GM12875 (cell line): Measurements from ENCODE around the gene DND1.
"Not testable (repeated sequence)": the region's sequence is repeated elsewhere in the genome, so short reads cannot be mapped to it uniquely, and the experiment has no call there.

ENCODE experiments used
- H3K4me3 ChIP-seq: one replicate; pipeline ENCODE4 v1.5.1; 2011; ENCODE audit warnings: low read depth, low read length, control low read depth
- TF ChIP-seq, protein P1 (sequence below): IDR thresholded peaks from 2 replicates; pipeline ENCODE4 v1.5.1; 2011; ENCODE audit warnings: low read depth, mild to moderate bottlenecking, control low read depth, inconsistent platforms, low read length, moderate library complexity, borderline replicate concordance; ENCODE audit not compliant: insufficient read depth

Gene DND1

DNA sequence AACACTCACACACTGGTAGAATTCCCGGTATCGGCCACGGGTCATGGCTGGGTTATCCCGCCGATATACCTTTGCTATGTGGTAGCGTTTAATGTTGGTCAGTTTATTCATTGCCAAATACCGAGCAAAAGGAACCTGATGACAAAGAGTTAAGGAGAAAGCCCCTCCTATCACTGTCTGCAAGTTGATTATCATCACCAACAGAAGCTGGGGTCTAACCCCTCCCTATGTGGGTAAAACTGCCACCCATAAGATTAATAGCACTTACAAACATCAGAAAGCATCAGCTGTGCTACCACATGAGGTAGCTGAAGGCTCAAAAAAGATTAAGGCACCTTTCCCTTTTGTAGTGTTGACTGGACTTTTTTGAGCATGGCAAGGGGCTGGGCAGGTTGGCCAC is 5.6 kb upstream of the DND1 start:
- H3K4me3 ChIP-seq, result no peak overlapping the region
- TF ChIP-seq, protein P1, sequence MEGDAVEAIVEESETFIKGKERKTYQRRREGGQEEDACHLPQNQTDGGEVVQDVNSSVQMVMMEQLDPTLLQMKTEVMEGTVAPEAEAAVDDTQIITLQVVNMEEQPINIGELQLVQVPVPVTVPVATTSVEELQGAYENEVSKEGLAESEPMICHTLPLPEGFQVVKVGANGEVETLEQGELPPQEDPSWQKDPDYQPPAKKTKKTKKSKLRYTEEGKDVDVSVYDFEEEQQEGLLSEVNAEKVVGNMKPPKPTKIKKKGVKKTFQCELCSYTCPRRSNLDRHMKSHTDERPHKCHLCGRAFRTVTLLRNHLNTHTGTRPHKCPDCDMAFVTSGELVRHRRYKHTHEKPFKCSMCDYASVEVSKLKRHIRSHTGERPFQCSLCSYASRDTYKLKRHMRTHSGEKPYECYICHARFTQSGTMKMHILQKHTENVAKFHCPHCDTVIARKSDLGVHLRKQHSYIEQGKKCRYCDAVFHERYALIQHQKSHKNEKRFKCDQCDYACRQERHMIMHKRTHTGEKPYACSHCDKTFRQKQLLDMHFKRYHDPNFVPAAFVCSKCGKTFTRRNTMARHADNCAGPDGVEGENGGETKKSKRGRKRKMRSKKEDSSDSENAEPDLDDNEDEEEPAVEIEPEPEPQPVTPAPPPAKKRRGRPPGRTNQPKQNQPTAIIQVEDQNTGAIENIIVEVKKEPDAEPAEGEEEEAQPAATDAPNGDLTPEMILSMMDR, result no peak

DNA sequence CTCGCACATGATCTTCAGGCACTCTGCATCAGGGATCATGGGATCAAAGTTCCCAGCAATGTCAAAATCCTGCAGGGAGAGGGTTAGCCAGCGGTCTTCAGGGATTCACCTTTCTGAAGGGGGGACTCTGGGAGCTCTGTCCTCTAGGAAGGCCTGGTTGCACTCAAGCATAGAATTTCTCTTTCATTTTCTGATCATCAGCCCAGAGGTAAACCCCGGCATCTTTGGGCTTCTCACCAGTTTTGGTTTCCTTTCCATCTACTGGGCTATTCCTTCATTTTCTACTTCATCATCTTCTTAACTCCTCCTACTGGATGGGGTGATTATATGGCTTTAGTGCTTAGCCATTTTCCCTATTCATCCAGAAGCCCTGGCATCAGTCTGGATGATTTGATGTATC is 4.6 kb upstream of the DND1 start:
- no peak overlapping the region for H3K4me3 ChIP-seq
- TF ChIP-seq, protein P1, result no peak

DNA sequence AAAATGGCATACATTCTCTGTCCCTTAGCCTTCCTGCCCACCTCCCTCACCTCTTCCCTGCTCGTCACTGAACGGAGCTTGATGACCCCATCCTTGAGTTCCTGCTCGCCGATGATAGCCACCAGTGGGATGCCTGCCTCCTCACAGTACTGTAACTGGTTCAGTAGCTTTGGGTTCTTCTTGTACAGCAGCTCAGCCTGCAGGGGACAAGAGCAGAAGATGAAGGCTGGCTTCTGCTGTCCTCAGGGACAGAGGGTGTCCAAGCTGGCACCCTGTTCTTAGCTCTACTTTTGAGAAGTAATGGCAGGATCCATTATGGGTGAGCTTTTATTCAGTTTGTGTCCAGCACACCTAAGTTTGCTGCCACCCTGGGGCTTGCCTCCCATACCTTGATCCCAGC is 1.3 kb upstream of the DND1 start:
- H3K4me3 ChIP-seq, result no peak overlapping the region
- TF ChIP-seq, protein P1, result no peak

DNA sequence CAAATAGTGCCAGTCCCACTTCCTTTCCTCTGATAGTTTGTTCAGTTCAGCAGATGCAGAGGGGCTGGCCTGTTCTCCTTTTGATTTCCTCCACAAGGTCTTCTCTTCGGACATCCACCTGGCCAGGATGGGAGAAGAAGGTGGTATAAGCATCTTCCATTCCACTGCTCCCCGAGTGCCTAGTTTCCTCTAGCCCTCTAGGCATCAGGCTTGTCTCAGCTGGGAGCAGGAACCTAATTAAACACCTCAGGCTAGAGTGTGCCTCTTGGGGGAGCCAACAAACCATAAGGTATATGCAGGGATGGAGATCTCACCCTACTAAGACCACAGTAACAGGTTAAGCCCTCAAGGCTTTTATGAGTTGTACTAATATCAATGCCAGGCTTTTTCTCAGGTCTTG is 835 bp upstream of the DND1 start:
- no peak overlapping the region for H3K4me3 ChIP-seq
- TF ChIP-seq, protein P1, result no peak

DNA sequence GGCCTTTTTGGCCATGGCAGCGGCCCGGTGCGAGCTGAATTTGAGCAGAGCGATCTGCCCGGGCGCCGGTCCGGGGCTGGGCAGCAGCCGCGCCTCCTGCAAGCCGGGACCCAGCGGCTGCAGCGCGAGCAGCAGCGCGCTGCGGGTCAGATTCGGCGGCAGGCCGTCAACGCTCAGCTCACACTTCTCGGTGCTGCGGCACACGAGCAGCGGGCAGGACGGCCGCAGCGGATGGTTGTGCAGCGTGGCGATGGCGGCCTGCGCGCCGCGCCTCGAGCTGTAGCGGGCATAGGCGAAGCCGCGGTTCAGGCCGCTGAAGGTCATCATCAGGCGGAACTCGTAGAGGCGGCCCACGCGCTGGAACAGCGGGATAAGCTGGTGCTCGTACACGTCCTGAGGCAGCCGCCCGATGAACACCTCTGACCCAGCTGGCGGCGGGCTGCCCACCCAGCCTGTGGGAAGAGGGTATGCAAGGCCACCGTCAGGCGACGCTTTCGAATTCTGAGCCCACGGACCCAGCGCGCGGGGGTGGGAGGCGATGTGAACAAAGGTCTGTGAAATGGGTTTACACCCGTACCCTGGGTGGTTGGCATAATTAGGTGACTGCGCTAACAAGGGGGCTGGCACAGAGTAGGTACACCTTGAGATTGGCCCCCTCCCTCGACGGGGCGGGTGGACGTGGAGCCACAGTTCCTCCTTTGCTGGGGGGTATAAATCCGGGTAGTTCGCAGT is 755 bp downstream of the DND1 start:
- TF ChIP-seq, protein P1, result no peak

DNA sequence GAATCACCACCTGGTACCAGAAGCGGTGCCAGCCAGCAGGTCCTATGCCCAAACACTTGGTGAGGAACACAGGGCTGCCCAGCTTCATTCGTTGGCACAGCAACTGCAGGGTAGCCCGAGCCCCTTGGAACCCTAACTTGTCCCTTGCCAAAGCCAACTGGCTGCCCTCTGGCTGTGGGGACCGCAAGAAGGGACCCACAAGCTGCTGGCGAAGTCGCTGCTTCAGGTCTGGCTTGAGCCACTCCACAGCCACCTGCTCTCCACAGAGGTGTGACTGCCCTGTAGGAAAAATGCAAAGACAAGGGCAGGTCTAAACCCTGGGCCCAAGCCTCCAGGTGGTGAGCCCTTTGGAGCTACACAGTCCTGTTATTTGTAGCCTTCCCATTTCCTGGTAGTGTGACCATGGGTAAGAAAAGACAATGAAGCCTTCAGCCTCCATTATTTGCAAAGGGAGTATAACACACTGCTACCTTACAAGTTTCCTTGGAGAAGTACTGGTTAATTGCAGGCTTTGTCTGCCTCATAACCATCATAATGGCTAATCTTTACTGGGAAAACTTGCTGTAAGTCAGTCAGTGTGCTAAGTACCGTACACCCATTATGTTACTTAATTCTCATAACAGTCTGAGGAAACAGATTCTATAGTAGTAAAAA is 1.8 kb downstream of the DND1 start:
- TF ChIP-seq, protein P1, result no peak
- H3K4me3 ChIP-seq, result no peak overlapping the region

More for the DNA sequence above, 755 bp downstream of the DND1 start:
- no peak overlapping the region for H3K4me3 ChIP-seq

DNA sequence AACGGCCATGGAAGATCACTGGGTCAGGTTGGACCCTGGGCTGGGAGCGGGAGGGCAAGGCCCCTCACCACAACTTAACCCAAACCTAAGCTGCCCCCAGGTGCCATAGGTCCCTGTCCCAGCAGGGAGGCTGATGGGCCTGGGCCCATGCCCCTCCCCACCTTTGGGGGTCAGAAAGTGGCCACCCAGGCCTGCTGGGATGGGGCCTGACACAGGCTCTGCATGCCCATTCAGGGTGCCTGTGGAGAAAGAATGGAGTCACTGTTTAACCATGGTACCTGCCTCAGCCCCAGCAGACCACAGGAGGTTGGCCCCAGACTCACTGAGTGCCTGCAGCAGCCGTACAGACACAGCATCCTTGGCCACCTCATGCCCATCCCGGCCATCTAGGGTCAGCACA is 2.3 kb downstream of the DND1 start:
- H3K4me3 ChIP-seq, result not testable (repeated sequence)
